ENCODE results near the gene CETP.
"Not testable (repeated sequence)": the region's sequence is repeated elsewhere in the genome, so short reads cannot be mapped to it uniquely, and the experiment has no call there.

DNA sequence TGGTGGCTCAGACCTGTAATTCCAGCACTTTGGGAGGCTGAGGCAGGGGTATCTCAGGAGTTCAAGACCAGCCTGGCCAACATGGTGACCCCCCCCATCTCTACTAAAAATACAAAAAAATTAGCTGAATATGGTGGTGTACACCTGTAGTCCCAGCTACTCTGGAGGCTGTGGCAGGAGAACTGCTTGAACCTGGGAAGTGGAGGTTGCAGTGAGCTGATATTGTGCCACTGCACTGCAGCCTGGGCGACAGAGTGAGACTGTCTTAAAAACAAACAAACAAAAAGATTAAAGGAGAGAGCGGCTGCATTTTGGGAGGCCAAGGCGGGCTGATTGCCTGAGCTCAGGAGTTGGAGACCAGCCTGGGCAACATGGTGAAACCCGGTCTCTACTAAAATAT, 25.2 kb downstream of the CETP start:
- TF ChIP-seq POLR2AphosphoS5, POLR2A (IDR thresholded peaks at IDR 0.05; ENCODE audit: low read depth, low read length): not testable (repeated sequence)

Measured in GM12892 (cell line).